HepG2 (cell line): ENCODE results near the gene SLCO2B1. TPM values are rescaled to one million over a fixed set of nuclear protein-coding genes. Genes with fewer than 3 reads are reported as not detected.

Source experiments
- ARHGAP35 ChIP-seq: sonication (generic); formaldehyde crosslinking; IDR thresholded peaks from 2 replicates; pipeline ENCODE4 v1.9.0; 2022; ENCODE audit warnings: mild to moderate bottlenecking, inconsistent platforms, moderate library complexity, missing genetic modification reagents, borderline replicate concordance
- DNMT3B ChIP-seq: conservative IDR thresholded peaks from 2 replicates; pipeline ENCODE4 v1.6.1; 2016; ENCODE audit warnings: missing biosample characterization, control low read depth
- EEA1 ChIP-seq: sonication (generic); formaldehyde crosslinking; IDR thresholded peaks from 2 replicates; pipeline ENCODE4 v1.5.1; 2020; ENCODE audit warnings: mild to moderate bottlenecking, missing genetic modification reagents, borderline replicate concordance
- GZF1 ChIP-seq: sonication (generic); formaldehyde crosslinking; IDR thresholded peaks from 2 replicates; pipeline ENCODE4 v1.5.1; 2020; ENCODE audit warnings: mild to moderate bottlenecking, missing genetic modification reagents
- HMG20A ChIP-seq: IDR thresholded peaks from 2 replicates; pipeline ENCODE4 v1.6.1; 2016; ENCODE audit warnings: borderline replicate concordance
- MED1 ChIP-seq: sonication (generic); formaldehyde crosslinking; IDR thresholded peaks from 2 replicates; pipeline ENCODE4 v1.4.0; 2020; ENCODE audit warnings: missing genetic modification reagents
- MTA1 ChIP-seq: sonication (generic); formaldehyde crosslinking; IDR thresholded peaks from 2 replicates; pipeline ENCODE4 v1.4.0; 2020; ENCODE audit warnings: missing genetic modification reagents, mild to moderate bottlenecking, borderline replicate concordance
- ZHX2 ChIP-seq, 2 experiments: sonication (generic) in 1 of 2; formaldehyde crosslinking in 1 of 2; IDR thresholded peaks; 2 replicates each; pipeline versions ENCODE4 v1.6.1 to v1.9.0; 2014 to 2022; ENCODE audit warnings: antibody characterized with exemption in 1 of 2, borderline replicate concordance in 1 of 2, inconsistent platforms in 1 of 2, low read depth in 1 of 2, missing genetic modification reagents in 1 of 2
- ZMYM4 ChIP-seq: sonication (generic); formaldehyde crosslinking; IDR thresholded peaks from 2 replicates; pipeline ENCODE4 v1.8.1; 2023; ENCODE audit warnings: mild to moderate bottlenecking, missing genetic modification reagents
- ZNF274 ChIP-seq: sonication (generic); formaldehyde crosslinking; IDR thresholded peaks from 2 replicates; pipeline ENCODE4 v1.5.1; 2020; ENCODE audit warnings: mild to moderate bottlenecking, missing genetic modification reagents
- ZNF33B ChIP-seq: sonication (generic); formaldehyde crosslinking; IDR thresholded peaks from 2 replicates; pipeline ENCODE4 v1.5.1; 2020; ENCODE audit warnings: mild to moderate bottlenecking, missing genetic modification reagents
- ZNF644 ChIP-seq: IDR thresholded peaks from 2 replicates; pipeline ENCODE4 v1.6.1; 2016; ENCODE audit warnings: low read depth
- ZNF670 ChIP-seq: sonication (generic); formaldehyde crosslinking; IDR thresholded peaks from 2 replicates; pipeline ENCODE4 v1.8.0; 2022; ENCODE audit warnings: mild to moderate bottlenecking, missing genetic modification reagents, borderline replicate concordance
- polyA plus RNA-seq, 8 experiments: library from polyadenylated mRNA; depleted of rRNA in 3 of 8; stranded (reverse) in 7 of 8; unstranded in 1 of 8; fragments of >200 nt; fragmentation: Illumina TruSeq in 4 of 8; extraction: Trizol in 4 of 8; gene quantifications; 2 replicates each; pipeline versions ENCODE4 v1.2.1 to v1.2.3, GENCODE V29; 2011 to 2016; ENCODE audit warnings: low read depth in 4 of 8, missing spikeins in 1 of 8, mixed read lengths in 1 of 8; ENCODE audit not compliant: insufficient read depth in 1 of 8
- total RNA-seq, 5 experiments: library from RNA; depleted of rRNA; stranded (reverse); fragments of >200 nt; fragmentation: Illumina TruSeq; extraction: Trizol; gene quantifications; 2 replicates each; pipeline ENCODE4 v1.2.3, GENCODE V29; 2016; ENCODE audit warnings: low read depth in 1 of 5
- TF ChIP-seq, protein P1 (sequence below): sonication (generic); formaldehyde crosslinking; IDR thresholded peaks from 2 replicates; pipeline ENCODE4 v1.5.0; 2020; ENCODE audit warnings: mild to moderate bottlenecking, missing genetic modification reagents, borderline replicate concordance
- TF ChIP-seq, protein P2 (sequence below): sonication (generic); formaldehyde crosslinking; IDR thresholded peaks from 2 replicates; pipeline ENCODE4 v1.4.0; 2020; ENCODE audit warnings: mild to moderate bottlenecking, missing genetic modification reagents
- TF ChIP-seq, protein P3 (sequence below): sonication (generic); formaldehyde crosslinking; IDR thresholded peaks from 2 replicates; pipeline ENCODE4 v1.9.0; 2022; ENCODE audit warnings: missing genetic modification reagents, mild to moderate bottlenecking, borderline replicate concordance
- TF ChIP-seq, protein P4 (sequence below): sonication (generic); formaldehyde crosslinking; IDR thresholded peaks from 2 replicates; pipeline ENCODE4 v1.8.1; 2023; ENCODE audit warnings: missing genetic modification reagents, inconsistent platforms, borderline replicate concordance

Gene SLCO2B1
- total and polyA plus RNA-seq, 2 of the 13 experiments (the other 11 are each of a cell fraction or from before 2014, with no cell fraction given) = 15.3 to 19.8 TPM

DNA sequence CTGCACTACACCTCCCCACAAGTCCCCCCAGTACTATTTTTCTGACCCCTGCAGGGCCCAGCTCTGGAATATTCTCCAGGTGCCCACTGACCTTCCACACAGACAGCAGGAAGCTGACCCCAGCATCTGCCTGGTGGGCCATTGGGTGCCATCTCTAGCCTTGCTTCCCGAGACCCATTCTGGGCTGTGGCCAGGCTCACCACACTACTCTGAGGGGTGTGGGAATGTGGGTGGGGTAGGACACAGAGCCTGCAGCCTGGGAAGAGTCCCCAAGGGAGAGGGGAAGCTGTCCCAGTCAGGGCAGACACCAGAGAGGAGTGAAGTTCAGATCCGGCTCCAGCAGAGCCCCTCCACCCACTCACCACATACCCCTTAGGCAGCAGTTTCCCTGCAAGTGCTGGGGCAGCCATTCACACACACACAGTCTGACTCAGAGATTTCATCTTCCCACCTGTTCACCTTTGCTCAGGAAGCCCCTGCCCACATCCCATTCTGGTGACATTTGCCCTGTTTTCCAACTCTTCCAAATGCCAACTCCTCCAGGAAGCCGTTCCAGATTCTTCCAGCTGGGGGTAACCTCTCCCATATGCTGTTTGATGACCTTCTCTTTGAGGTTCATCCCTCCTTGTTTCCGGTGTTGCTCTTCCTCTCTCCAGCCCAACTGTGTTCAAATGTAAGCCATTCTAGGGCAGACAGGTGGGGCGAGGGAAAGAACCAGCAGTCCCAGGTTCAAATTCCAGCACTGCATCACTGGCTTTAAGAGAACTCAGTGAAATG lies 1.9 kb downstream of the SLCO2B1 start (continued):
- TF ChIP-seq ZHX2 (IDR thresholded peaks at IDR 0.05; ENCODE audit: low read depth) (no peak), ZHX2 (CRISPR knock-in tag; IDR thresholded peaks at IDR 0.05; ENCODE audit: borderline replicate concordance) (no peak), ARHGAP35 (CRISPR knock-in tag) (no peak), ZNF670 (no peak), DNMT3B (CRISPR knock-in tag) (no peak), MTA1 (CRISPR knock-in tag) (no peak), EEA1 (CRISPR knock-in tag) (no peak), ZNF644 (CRISPR knock-in tag) (no peak), ZNF274 (CRISPR knock-in tag) (no peak), ZNF33B (CRISPR knock-in tag) (no peak), MED1 (CRISPR knock-in tag) (peak; percentile 17; the same call in 1 of the 2 replicates), GZF1 (CRISPR knock-in tag) (no peak), HMG20A (no peak), ZMYM4 (no peak)
- TF ChIP-seq, protein P1, sequence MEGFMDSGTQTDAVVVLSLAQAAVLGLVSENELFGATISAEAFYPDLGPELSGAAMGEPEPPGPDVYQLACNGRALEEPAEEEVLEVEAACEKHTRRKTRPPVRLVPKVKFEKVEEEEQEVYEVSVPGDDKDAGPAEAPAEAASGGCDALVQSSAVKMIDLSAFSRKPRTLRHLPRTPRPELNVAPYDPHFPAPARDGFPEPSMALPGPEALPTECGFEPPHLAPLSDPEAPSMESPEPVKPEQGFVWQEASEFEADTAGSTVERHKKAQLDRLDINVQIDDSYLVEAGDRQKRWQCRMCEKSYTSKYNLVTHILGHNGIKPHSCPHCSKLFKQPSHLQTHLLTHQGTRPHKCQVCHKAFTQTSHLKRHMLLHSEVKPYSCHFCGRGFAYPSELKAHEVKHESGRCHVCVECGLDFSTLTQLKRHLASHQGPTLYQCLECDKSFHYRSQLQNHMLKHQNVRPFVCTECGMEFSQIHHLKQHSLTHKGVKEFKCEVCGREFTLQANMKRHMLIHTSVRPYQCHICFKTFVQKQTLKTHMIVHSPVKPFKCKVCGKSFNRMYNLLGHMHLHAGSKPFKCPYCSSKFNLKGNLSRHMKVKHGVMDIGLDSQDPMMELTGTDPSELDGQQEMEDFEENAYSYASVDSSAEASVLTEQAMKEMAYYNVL (CRISPR knock-in tag) = no peak
- TF ChIP-seq, protein P2, sequence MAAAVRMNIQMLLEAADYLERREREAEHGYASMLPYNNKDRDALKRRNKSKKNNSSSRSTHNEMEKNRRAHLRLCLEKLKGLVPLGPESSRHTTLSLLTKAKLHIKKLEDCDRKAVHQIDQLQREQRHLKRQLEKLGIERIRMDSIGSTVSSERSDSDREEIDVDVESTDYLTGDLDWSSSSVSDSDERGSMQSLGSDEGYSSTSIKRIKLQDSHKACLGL (CRISPR knock-in tag) = no peak
- TF ChIP-seq, protein P3, sequence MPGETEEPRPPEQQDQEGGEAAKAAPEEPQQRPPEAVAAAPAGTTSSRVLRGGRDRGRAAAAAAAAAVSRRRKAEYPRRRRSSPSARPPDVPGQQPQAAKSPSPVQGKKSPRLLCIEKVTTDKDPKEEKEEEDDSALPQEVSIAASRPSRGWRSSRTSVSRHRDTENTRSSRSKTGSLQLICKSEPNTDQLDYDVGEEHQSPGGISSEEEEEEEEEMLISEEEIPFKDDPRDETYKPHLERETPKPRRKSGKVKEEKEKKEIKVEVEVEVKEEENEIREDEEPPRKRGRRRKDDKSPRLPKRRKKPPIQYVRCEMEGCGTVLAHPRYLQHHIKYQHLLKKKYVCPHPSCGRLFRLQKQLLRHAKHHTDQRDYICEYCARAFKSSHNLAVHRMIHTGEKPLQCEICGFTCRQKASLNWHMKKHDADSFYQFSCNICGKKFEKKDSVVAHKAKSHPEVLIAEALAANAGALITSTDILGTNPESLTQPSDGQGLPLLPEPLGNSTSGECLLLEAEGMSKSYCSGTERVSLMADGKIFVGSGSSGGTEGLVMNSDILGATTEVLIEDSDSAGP = 0 out of 2 replicates have a peak, but pooled peaks have one; percentile 9
- TF ChIP-seq, protein P4, sequence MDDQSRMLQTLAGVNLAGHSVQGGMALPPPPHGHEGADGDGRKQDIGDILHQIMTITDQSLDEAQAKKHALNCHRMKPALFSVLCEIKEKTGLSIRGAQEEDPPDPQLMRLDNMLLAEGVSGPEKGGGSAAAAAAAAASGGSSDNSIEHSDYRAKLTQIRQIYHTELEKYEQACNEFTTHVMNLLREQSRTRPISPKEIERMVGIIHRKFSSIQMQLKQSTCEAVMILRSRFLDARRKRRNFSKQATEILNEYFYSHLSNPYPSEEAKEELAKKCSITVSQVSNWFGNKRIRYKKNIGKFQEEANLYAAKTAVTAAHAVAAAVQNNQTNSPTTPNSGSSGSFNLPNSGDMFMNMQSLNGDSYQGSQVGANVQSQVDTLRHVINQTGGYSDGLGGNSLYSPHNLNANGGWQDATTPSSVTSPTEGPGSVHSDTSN (CRISPR knock-in tag) = no peak
